MCF 10A (cell line): ENCODE measurements around the gene VEGFA. TPM values are rescaled to one million over a fixed set of nuclear protein-coding genes. Genes with fewer than 3 reads are reported as not detected.

Experiments
- BruUV-seq: library from RNA; stranded (reverse); fragments of 400-500 nt; replicated peaks from 2 replicates; lab custom pipeline; 2021; lab: Mats Ljungman, UMichigan
- CTCF ChIA-PET: fragments of 300-600 bp; sonication (Branson Sonifier 250); formaldehyde crosslinking; extraction: SDS; loops from one replicate; lab custom pipeline; 2021; ENCODE audit warnings: antibody characterized with exemption, inconsistent platforms; lab: Yijun Ruan, JAX
- POLR2A ChIA-PET: fragments of 300-600, 350-650 bp; sonication (Branson Sonifier 250); formaldehyde crosslinking; extraction: SDS; loops from one replicate; lab custom pipeline; 2020; ENCODE audit warnings: antibody characterized with exemption, inconsistent platforms; lab: Yijun Ruan, JAX
- DNase-seq: peaks from one replicate; pipeline ENCODE4 v3.0.0-alpha.2; 2018; ENCODE audit not compliant: unreplicated experiment
- H3K27ac Mint-ChIP-seq: one replicate; pipeline ENCODE4 v1.8.0; 2022; ENCODE audit warnings: mild to moderate bottlenecking, low read depth, mixed read lengths; ENCODE audit not compliant: unreplicated experiment
- H3K27me3 Mint-ChIP-seq: one replicate; pipeline ENCODE4 v1.8.0; 2022; ENCODE audit warnings: mixed read lengths; ENCODE audit not compliant: insufficient read depth, unreplicated experiment
- H3K36me3 Mint-ChIP-seq: one replicate; pipeline ENCODE4 v1.8.0; 2022; ENCODE audit warnings: mild to moderate bottlenecking, moderate library complexity, mixed read lengths; ENCODE audit not compliant: insufficient read depth, unreplicated experiment
- H3K4me1 Mint-ChIP-seq: one replicate; pipeline ENCODE4 v1.8.0; 2022; ENCODE audit warnings: mixed read lengths; ENCODE audit not compliant: insufficient read depth, unreplicated experiment
- H3K4me3 Mint-ChIP-seq: one replicate; pipeline ENCODE4 v1.8.0; 2022; ENCODE audit warnings: mild to moderate bottlenecking, moderate library complexity, mixed read lengths; ENCODE audit not compliant: unreplicated experiment
- H3K9me3 Mint-ChIP-seq: one replicate; pipeline ENCODE4 v1.8.0; 2022; ENCODE audit warnings: mixed read lengths; ENCODE audit not compliant: unreplicated experiment
- CTCF ChIP-seq: fragments of 200-600 bp; IDR thresholded peaks from one replicate; pipeline ENCODE4 v1.8.0; 2022; ENCODE audit warnings: antibody characterized with exemption, mild to moderate bottlenecking; ENCODE audit not compliant: unreplicated experiment
- intact Hi-C: fragments of 100-400 bp; cut with micrococcal nuclease; formaldehyde crosslinking; loops from 2 replicates; pipeline ENCODE4 v1.14.1; 2022
- total RNA-seq: library from RNA; stranded (reverse); gene quantifications from 2 replicates; pipeline ENCODE4 v1.2.3, GENCODE V29; 2022

Gene VEGFA
- total RNA-seq, 1 experiment from 2014 or later = 265 TPM

GRCh38 chr6:43773980-43774775 lies 4.2 kb downstream of the VEGFA start:
- Mint-ChIP-seq H3K4me3 (peak overlapping the region; percentile 98), H3K36me3 (peaks cover 27% of the 10 kb centered on the region), H3K27me3 (no peaks in the 10 kb centered on the region), H3K4me1 (peaks cover 35% of the 10 kb centered on the region), H3K27ac (peak overlapping the region; percentile 92), H3K9me3 (no peaks in the 10 kb centered on the region)
- TF ChIP-seq CTCF = no peak
- POLR2A ChIA-PET = interaction anchor here (0.6 to 5.0 kb wide), 16 partner anchors 50 to 473 kb away, joined by 3 to 55 read pairs (median 6); partner anchors contain the start of genes GTPBP2 and MAD2L1BP
- DNase-seq = no peak
- intact Hi-C loops = loop anchor here (1.0 to 10.0 kb wide), 8 partner anchors 50 to 471 kb away; partner anchors contain the start of gene HSP90AB1
- no TSS peak for BruUV-seq
- CTCF ChIA-PET = interaction anchor here (0.5 to 8.9 kb wide), 36 partner anchors 9 to 565 kb away, joined by 3 to 237 read pairs (median 4); no protein-coding TSS in a partner anchor

- peak; percentile 79 for TF ChIP-seq CTCF
- H3K9me3 Mint-ChIP-seq = no peaks in the 10 kb centered on the region
- peak; percentile 73 for DNase-seq
- peak overlapping the region; percentile 98 for H3K4me3 Mint-ChIP-seq
- H3K36me3 Mint-ChIP-seq = peaks cover 35% of the 10 kb centered on the region
- BruUV-seq = no TSS peak
- ChIA-PET POLR2A (interaction anchor here (0.6 to 3.0 kb wide), 9 partner anchors 108 to 472 kb away, joined by 3 to 26 read pairs (median 6); no protein-coding TSS in a partner anchor), CTCF (interaction anchor here (0.5 to 8.9 kb wide), 31 partner anchors 8 to 564 kb away, joined by 3 to 237 read pairs (median 4); no protein-coding TSS in a partner anchor)
- intact Hi-C loops = loop anchor here (1.0 to 10.0 kb wide), 6 partner anchors 62 to 470 kb away; partner anchors contain the start of gene HSP90AB1
- peaks cover 43% of the 10 kb centered on the region for H3K4me1 Mint-ChIP-seq
- no peaks in the 10 kb centered on the region for H3K27me3 Mint-ChIP-seq
- peak overlapping the region; percentile 83 for H3K27ac Mint-ChIP-seq
Observed at GRCh38 chr6:43774776-43775534, 4.9 kb downstream of the VEGFA start.

- BruUV-seq = no TSS peak
- DNase-seq = no peak
- Mint-ChIP-seq H3K4me1 (peaks cover 46% of the 10 kb centered on the region), H3K27ac (peak overlapping the region; percentile 83), H3K9me3 (no peaks in the 10 kb centered on the region), H3K4me3 (peak overlapping the region; percentile 98), H3K36me3 (peaks cover 41% of the 10 kb centered on the region), H3K27me3 (no peaks in the 10 kb centered on the region)
- ChIA-PET CTCF (interaction anchor here (1.0 to 8.9 kb wide), 8 partner anchors 7 to 306 kb away, joined by 3 to 237 read pairs (median 28); no protein-coding TSS in a partner anchor), POLR2A (interaction anchor here (1.5 kb wide), 1 partner anchor 146 kb away, joined by 6 read pairs; no protein-coding TSS in a partner anchor)
- no peak for TF ChIP-seq CTCF
- intact Hi-C loops = loop anchor here (2.0 to 10.0 kb wide), 2 partner anchors 109 to 469 kb away; partner anchors contain the start of gene HSP90AB1
Observed at GRCh38 chr6:43775535-43775885, 5.5 kb downstream of the VEGFA start.
